A172 (cell line): Measurements from ENCODE around the gene LRRIQ1. TPM values are rescaled to one million over a fixed set of nuclear protein-coding genes. Genes with fewer than 3 reads are reported as not detected.
"Not testable (repeated sequence)": the region's sequence is repeated elsewhere in the genome, so short reads cannot be mapped to it uniquely, and the experiment has no call there.

Experiments used
- DNase-seq: peaks from one replicate; pipeline ENCODE4 v3.0.0-alpha.2; 2015; ENCODE audit warnings: low spot score
- total RNA-seq: library from RNA; depleted of rRNA; stranded (reverse); fragments of >200 nt; shearing (Covaris generic); gene quantifications from 2 replicates; pipeline ENCODE4 v1.2.3, GENCODE V29; 2014

LRRIQ1 gene
- total RNA-seq, 1 experiment from 2014 or later, result 4.4 TPM

GRCh38 chr12:85186236-85186635, 150.1 kb downstream of the LRRIQ1 start:
- no peak for DNase-seq

DNA sequence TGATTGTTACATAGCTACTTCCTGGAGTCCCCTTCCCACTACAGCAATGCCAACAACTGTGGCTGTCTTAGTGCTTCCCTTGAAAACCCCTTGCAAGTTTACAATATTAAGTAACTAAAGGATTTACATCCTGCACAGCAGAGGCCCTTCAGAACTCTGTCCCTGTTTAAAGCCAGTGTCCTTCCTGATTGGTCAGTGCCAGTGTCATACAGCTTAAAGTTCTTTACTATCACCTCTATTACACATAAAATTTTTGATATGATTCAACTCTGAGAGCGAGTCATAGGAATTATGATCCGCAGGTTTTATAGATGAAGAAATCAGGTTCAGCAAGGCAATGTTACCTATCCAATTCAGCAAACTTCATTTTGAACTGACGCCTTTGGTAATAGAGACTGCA, 152.5 kb downstream of the LRRIQ1 start:
- DNase-seq, result no peak

GRCh38 chr12:85190728-85191127, 154.6 kb downstream of the LRRIQ1 start:
- DNase-seq, result no peak

DNA sequence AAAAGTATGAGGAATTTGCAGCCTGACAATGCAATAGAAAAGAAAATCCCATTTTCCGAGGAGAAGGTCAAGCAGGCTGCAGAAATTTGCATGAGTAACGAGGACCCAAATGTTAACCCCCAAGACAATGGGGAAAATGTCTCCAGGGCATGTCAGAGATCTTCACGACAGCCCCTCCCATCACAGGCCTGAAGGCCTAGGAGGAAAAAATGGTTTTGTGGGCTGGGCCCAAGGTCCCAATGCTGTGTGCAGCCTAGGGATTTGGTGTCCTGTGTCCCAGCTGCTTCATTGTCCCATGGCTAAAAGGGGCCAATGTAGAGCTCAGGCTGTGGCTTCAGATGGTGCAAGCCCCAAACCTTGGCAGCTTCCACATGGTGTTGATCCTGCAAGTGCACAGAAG, 167.7 kb downstream of the LRRIQ1 start:
- not testable (repeated sequence) for DNase-seq

GRCh38 chr12:85206543-85206942, 170.4 kb downstream of the LRRIQ1 start:
- no peak for DNase-seq

DNA sequence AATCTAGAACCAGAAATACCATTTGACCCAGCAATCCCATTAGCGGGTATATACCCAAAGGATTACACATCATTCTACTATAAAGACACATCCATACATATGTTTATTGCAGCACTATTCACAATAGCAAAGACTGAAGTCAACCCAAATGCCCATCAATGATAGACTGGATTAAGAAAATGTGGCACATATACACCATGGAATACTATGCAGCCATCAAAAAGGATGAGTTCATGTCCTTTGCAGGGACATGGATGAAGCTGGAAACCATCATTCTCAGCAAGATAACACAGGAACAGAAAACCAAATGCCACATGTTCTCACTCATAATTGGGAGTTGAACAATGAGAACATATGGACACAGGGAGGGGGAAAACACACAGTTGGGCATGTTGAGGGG, 188.2 kb downstream of the LRRIQ1 start:
- not testable (repeated sequence) for DNase-seq

DNA sequence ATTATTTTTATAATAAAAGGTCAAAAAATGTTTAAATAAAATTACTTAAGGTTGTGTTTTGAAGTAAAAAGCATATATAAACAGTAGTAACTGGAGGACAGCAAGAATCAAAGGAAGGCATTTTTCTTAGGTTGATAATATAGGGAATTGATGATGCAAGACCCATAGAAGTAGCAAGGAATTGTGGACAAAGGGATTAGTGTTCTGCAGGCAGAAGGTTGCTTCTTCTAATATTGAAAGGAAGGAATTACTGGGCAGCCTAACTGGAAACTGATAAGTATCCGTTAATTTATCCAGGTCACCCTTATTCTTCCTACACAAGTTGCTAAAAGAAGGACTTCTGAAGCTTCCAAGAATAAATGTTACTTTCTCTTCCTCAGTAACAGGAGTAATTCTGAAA, 189.3 kb downstream of the LRRIQ1 start:
- DNase-seq, result no peak

DNA sequence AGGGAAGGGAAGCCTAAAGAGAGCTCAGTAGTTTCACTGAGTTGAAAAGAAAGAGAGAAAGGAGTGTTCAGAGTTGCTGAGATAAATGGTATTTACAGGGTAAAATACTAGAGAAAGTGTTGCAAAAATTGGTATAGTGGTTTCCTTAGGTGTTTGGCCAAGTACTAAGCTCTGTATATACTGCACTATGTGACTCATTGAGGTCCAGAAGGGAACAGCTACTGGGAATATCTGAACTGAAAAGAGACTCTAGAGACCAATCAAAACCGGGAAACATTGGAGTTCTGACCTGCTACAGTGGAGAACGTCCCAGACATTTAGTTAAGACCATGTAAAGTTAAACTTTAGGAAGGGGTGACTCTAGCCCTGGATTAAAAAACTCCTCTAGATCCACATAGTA, 201.2 kb downstream of the LRRIQ1 start:
- DNase-seq, result no peak

DNA sequence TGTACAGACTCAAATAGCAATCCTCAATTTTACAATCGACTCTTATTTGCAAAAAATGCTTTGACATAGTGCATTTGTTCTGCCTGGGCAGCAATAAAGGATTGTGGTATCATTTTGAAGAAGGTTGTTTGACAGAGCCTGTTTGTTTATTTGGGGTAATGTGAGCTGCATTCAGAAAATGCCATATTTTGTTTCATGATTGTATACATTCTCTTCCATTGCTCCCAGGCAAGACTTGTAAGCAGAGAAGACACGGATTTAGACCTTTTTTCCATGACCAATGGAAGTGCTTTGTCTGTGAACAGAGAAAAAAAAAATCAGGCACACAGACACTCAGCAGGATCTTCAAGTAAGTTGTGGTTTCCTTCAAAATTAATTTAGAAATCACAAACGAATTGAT, 208.4 kb downstream of the LRRIQ1 start:
- DNase-seq, result no peak

DNA sequence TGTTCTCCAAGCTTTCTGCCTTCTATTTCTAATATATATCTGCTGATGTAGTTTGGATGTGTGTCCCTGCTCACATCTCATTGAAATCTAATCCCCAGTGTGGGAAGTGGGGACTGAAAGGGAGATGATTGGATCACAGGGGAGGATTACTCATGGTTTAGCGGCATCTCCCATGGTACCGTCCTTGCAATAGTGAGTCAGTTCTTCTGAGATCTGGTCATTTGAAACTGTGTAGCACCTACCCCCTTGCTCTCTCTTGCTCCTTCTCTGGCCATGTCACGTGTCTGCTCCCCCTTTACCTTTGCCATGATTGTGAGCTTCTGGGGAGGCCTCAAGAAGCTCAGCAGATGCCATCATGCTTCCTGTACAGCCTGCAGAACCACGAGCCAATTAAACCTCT, 217.7 kb downstream of the LRRIQ1 start:
- peak; percentile 29 for DNase-seq

- DNase-seq, result no peak
Measured at GRCh38 chr12:85257671-85258070, 221.5 kb downstream of the LRRIQ1 start.

DNA sequence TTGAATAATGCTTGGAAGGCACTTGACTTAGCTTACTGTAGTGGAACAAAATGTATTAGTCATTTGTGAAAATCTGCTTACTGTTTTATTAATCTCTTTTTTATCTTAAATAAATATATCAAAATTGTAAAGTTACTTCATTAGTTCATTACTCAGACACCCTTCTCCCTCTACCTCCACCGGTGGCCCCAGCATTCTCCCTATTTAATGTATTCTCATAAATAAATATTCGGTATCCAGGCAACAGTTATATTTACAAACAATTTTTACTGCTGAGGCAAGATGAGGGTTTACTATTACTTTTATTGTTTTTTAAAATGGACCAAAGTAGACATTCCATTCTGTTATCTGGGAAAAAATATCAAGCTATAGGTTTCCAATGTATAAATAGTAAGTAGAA, 224.3 kb downstream of the LRRIQ1 start:
- no peak for DNase-seq

GRCh38 chr12:85260896-85261295, 224.7 kb downstream of the LRRIQ1 start:
- peak; percentile 1 for DNase-seq

DNA sequence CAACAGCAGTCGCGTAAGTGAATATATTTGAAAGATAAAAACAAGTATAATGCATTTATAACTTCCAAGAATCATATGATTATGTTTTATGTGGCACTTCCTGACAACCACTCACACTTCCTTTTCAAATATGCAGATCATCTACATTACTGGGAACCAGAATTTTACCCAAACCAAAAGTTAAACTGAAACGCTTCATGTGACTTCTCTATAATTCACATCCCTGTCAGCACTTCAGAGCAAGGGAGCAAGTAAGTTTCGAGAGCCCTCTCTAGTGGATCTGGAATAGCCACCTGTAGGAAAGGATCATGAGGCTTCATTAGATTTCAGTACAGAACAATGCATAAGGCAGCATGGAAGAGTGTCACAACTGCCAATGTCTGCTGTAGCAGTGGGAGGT, 230.2 kb downstream of the LRRIQ1 start:
- DNase-seq, result no peak

DNA sequence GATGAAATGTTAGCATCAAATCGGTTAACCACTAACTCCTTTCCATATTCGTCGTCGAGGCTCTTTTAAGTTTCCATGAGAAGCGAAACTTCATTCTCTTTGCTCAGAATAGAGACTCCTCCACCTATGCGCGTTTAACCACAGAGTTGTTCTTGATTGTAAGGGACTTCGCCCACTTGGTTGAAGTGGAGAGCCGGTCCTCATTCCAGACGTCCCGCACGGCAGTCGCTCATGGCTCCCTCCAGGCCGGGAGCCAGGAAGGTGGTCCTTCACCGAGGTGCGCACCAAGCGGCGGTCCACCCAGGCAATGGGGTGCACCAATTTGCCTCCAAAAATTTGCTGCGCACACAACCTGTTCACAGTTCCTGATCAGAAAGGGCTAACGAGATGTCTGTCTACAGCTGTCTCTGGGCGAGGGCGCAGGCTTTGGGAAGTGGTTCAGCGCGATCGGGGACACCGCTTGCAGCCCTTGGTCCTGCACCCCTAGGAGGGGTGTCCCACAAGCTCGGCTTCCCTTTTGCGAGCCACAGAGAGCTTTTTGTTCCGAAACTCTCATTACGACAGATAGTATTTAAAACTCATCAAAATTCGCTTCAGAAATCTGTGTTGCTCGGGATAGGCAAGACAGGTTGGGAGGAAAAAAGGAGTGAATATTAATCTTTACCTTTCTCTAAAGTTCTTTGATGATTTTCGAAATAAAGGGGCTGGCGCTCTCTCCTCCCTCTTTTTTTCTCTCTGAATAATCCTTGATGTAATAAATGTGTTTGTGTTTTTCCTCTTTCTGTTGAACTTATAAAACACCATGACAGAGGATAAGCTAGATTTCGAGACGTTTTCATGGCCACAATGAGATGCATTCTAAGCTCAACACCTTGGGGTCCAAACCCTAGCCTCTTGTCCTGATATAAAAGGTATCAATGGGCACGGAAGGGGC, 237.5 kb downstream of the LRRIQ1 start:
- no peak for DNase-seq

DNA sequence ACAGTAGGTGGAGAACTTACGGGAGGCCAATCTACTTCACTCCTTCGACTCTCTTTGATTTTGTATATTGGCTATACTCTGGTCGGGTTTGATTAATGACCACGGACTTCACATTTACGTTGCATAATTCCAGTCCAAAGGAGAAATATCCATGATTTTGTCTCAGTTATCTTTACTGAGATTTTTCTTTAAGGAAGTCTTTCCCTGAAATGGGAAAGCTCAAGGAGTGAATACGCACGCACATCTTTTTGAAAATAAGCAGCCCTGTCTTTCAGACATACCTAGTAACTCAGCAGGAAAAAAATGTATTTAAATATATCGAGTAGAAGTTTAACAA, 238.1 kb downstream of the LRRIQ1 start:
- DNase-seq, result no peak

- peak; percentile 4 for DNase-seq
Measured at GRCh38 chr12:85275374-85275773, 239.2 kb downstream of the LRRIQ1 start.

DNA sequence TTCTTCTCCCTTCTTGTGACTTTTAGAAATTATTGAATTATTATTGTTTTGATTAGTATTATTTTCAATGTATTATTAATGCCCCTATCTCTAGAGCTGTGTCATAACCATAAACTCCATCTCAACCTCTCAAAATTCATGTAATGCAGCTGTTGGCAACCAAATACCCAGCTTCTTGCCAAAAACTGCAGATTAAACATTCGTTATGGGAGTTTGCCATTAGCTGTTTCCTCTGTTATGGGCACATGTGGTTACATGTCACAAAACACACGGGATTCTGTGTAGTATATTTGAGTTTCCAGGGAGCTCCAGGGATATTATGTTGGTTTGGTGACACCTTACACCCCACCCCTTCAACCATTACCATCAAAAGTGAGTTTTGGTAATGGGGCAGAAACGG, 241.0 kb downstream of the LRRIQ1 start:
- no peak for DNase-seq

GRCh38 chr12:85277900-85278597, 241.9 kb downstream of the LRRIQ1 start:
- DNase-seq, result no peak

DNA sequence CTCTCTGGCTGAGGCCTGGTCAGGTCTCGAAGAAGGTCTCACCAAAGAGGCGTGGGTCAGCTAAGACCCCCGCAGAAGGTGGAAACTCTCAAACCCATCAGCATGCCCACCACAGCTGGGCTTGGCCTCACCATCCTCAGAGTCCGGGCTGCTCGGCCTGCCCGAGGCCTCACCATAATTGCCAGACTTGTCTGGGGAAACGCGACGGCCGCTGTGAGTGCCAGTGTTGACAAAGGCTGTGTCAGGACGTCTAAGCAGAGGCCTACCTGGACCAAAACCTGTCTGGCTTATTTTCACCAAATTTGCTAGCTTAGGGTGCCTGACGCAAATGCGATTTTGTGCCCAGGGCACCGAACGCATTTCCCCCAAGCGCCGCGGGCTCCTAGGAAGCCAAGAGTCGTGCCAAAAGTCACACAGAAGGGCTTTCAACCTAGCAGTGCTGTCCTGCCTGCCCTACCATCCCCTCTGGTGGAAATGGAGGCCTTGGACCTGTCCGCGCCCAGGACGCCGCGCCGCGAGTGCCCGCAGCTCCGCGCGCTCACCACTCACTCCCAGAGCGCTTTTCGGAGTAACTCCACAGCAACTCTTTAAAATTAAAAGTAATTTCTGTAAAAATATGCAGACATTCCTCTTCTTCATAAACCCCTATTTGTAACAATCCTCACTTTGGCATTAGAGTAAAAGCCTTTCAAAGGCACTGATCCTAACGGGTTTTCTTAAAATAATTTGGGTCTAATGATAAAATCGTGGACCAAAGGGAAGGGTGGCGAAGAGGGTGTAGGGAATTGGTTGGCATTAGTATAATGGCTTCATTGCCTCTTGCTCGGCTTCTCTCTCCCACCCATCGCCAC, 242.7 kb downstream of the LRRIQ1 start:
- no peak for DNase-seq

- DNase-seq, result no peak
Measured at GRCh38 chr12:85279449-85280164, 243.5 kb downstream of the LRRIQ1 start.
